Osteoblast (primary cell): ENCODE results near the gene SLC37A4. TPM values are rescaled to one million over a fixed set of nuclear protein-coding genes. Genes with fewer than 3 reads are reported as not detected.

Experiments used
- DNase-seq: peaks from one replicate; pipeline ENCODE4 v3.0.0; 2011; ENCODE audit warnings: low spot score, mixed read lengths; ENCODE audit not compliant: insufficient read length; ENCODE audit errors: missing footprints
- H2AFZ ChIP-seq: 2 replicates; pipeline ENCODE4 v1.6.0; 2011; ENCODE audit warnings: mild to moderate bottlenecking, low read length
- H3K27ac ChIP-seq: 2 replicates; pipeline ENCODE4 v1.5.1; 2011; ENCODE audit warnings: mild to moderate bottlenecking, low read depth, low read length, moderate library complexity
- H3K27me3 ChIP-seq: 2 replicates; pipeline ENCODE4 v1.6.0; 2012; ENCODE audit warnings: mild to moderate bottlenecking, control low read depth, inconsistent platforms, low read length, moderate library complexity; ENCODE audit not compliant: insufficient read depth
- H3K36me3 ChIP-seq: 2 replicates; pipeline ENCODE4 v1.5.1; 2011; ENCODE audit warnings: mild to moderate bottlenecking, low read length, control low read depth, moderate library complexity; ENCODE audit not compliant: insufficient read depth
- H3K4me1 ChIP-seq: 2 replicates; pipeline ENCODE4 v1.5.1; 2011; ENCODE audit warnings: mild to moderate bottlenecking, low read length, control low read depth, moderate library complexity; ENCODE audit not compliant: insufficient read depth
- H3K4me2 ChIP-seq: 2 replicates; pipeline ENCODE4 v1.6.0; 2011; ENCODE audit warnings: mild to moderate bottlenecking, low read length; ENCODE audit not compliant: insufficient read depth
- H3K4me3 ChIP-seq: fragments of 200-600 bp; sonication (generic); 3 replicates; pipeline ENCODE4 v1.5.1; 2012; ENCODE audit warnings: mild to moderate bottlenecking, low read length, inconsistent platforms; ENCODE audit not compliant: insufficient read depth
- H3K79me2 ChIP-seq: 2 replicates; pipeline ENCODE4 v1.6.0; 2012; ENCODE audit warnings: mild to moderate bottlenecking, low read length, control low read depth, inconsistent platforms; ENCODE audit not compliant: insufficient read depth
- H3K9me3 ChIP-seq: 2 replicates; pipeline ENCODE4 v1.5.1; 2011; ENCODE audit warnings: low read depth, low read length, control low read depth
- H4K20me1 ChIP-seq: 2 replicates; pipeline ENCODE4 v1.6.0; 2012; ENCODE audit warnings: mild to moderate bottlenecking, low read length, control low read depth; ENCODE audit not compliant: insufficient read depth
- CTCF ChIP-seq: IDR thresholded peaks from 2 replicates; pipeline ENCODE4 v1.5.1; 2011; ENCODE audit warnings: mild to moderate bottlenecking, low read depth, low read length, moderate library complexity; ENCODE audit errors: extremely low read depth
- small RNA-seq: library from RNA; depleted of rRNA; stranded (forward); fragments of <200 nt; gene quantifications from one replicate; pipeline ENCODE3, GENCODE V24; 2012
- total RNA-seq: library from RNA; depleted of rRNA; stranded (reverse); fragments of >200 nt; gene quantifications from 2 replicates; pipeline ENCODE4 v1.2.3, GENCODE V29; 2012

SLC37A4 gene
- total RNA-seq, 1 donor, result 14.8 TPM

- DNase-seq, result peak; percentile 61
- no peaks in the 10 kb centered on the region for H4K20me1 ChIP-seq
- peaks cover 36% of the 10 kb centered on the region for H3K27me3 ChIP-seq
- no peak overlapping the region for H3K4me3 ChIP-seq
- H3K36me3 ChIP-seq, result no peaks in the 10 kb centered on the region
- no peak overlapping the region for H3K4me2 ChIP-seq
- H3K9me3 ChIP-seq, result no peaks in the 10 kb centered on the region
- H2AFZ ChIP-seq, result no peak overlapping the region
- TF ChIP-seq CTCF, result no peak
- no peaks in the 10 kb centered on the region for H3K4me1 ChIP-seq
- no peak overlapping the region for H3K27ac ChIP-seq
- H3K79me2 ChIP-seq, result no peaks in the 10 kb centered on the region
These were observed 51.2 kb downstream of the SLC37A4 start for GRCh38 chr11:118979434-118979833.

- no peak for TF ChIP-seq CTCF
- H3K4me2 ChIP-seq, result no peak overlapping the region
- H3K9me3 ChIP-seq, result no peaks in the 10 kb centered on the region
- DNase-seq, result peak; percentile 72
- H3K4me3 ChIP-seq, result no peak overlapping the region
- H3K36me3 ChIP-seq, result no peaks in the 10 kb centered on the region
- H2AFZ ChIP-seq, result no peak overlapping the region
- H3K4me1 ChIP-seq, result no peaks in the 10 kb centered on the region
- no peak overlapping the region for H3K27ac ChIP-seq
- peaks cover 41% of the 10 kb centered on the region for H3K27me3 ChIP-seq
- no peaks in the 10 kb centered on the region for H4K20me1 ChIP-seq
- H3K79me2 ChIP-seq, result no peaks in the 10 kb centered on the region
These were observed 54.6 kb downstream of the SLC37A4 start for GRCh38 chr11:118975771-118976709.

Small RNA genes within 50 kb of the gene (small RNA-seq; reads per million reads assigned to genes)
- not detected for gene AP003392.2
- gene RF00017, result not detected
- not detected for gene RF00019

Other genes starting within 250 kb of the SLC37A4 start
- 116 and 122 TPM in 2 replicates for gene DDX6, start 239.7 kb downstream of the SLC37A4 start, total RNA-seq
- not detected in 2 replicates for gene CXCR5, start 147.0 kb downstream of the SLC37A4 start, total RNA-seq
- 27.9 and 28.3 TPM in 2 replicates for gene BCL9L, start 105.0 kb downstream of the SLC37A4 start, total RNA-seq
- gene UPK2, start 74.6 kb downstream of the SLC37A4 start, total RNA-seq, result not detected in 2 replicates
- not detected in 2 replicates for gene FOXR1, start 59.1 kb downstream of the SLC37A4 start, total RNA-seq
- gene CENATAC, start 32.7 kb downstream of the SLC37A4 start, total RNA-seq, result 37.6 and 37.7 TPM in 2 replicates
- 1,078 and 1,259 TPM in 2 replicates for gene RPS25, start 12.5 kb downstream of the SLC37A4 start, total RNA-seq
- 42.3 and 48.0 TPM in 2 replicates for gene TRAPPC4, start 12.1 kb downstream of the SLC37A4 start, total RNA-seq
- gene HYOU1, start 26.3 kb upstream of the SLC37A4 start, total RNA-seq, result 94.9 and 117 TPM in 2 replicates
- 35.1 and 37.1 TPM in 2 replicates for gene VPS11, start 36.9 kb upstream of the SLC37A4 start, total RNA-seq
- 5.0 and 8.7 TPM in 2 replicates for gene HMBS, start 54.0 kb upstream of the SLC37A4 start, total RNA-seq
- gene DPAGT1, start 71.0 kb upstream of the SLC37A4 start, total RNA-seq, result 20.3 and 22.1 TPM in 2 replicates
- gene C2CD2L, start 76.5 kb upstream of the SLC37A4 start, total RNA-seq, result 5.0 and 6.2 TPM in 2 replicates
- 20.6 and 22.8 TPM in 2 replicates for gene HINFP, start 90.7 kb upstream of the SLC37A4 start, total RNA-seq
- gene ABCG4, start 118.2 kb upstream of the SLC37A4 start, total RNA-seq, result under 0.01 TPM in 1 of 2 replicates, not detected in the other
- 24.2 and 29.7 TPM in 2 replicates for gene NLRX1, start 137.8 kb upstream of the SLC37A4 start, total RNA-seq
- not detected in 2 replicates for gene NHERF4, start 154.6 kb upstream of the SLC37A4 start, total RNA-seq
- gene CBL, start 175.5 kb upstream of the SLC37A4 start, total RNA-seq, result 9.0 and 9.7 TPM in 2 replicates